PC-9 (cell line): ENCODE measurements around the gene CD6.

Experiments
- EZH2 ChIP-seq: fragments of 200-600 bp; sonication (generic); IDR thresholded peaks from 2 replicates; pipeline ENCODE4 v1.8.0; 2017; ENCODE audit warnings: antibody characterized with exemption, low read depth
- TF ChIP-seq, protein P1 (sequence below): fragments of 200-600 bp; sonication (generic); conservative IDR thresholded peaks from 2 replicates; pipeline ENCODE4 v1.6.1; 2017; ENCODE audit warnings: mixed run types, antibody characterized with exemption, mild to moderate bottlenecking, moderate library complexity

DNA sequence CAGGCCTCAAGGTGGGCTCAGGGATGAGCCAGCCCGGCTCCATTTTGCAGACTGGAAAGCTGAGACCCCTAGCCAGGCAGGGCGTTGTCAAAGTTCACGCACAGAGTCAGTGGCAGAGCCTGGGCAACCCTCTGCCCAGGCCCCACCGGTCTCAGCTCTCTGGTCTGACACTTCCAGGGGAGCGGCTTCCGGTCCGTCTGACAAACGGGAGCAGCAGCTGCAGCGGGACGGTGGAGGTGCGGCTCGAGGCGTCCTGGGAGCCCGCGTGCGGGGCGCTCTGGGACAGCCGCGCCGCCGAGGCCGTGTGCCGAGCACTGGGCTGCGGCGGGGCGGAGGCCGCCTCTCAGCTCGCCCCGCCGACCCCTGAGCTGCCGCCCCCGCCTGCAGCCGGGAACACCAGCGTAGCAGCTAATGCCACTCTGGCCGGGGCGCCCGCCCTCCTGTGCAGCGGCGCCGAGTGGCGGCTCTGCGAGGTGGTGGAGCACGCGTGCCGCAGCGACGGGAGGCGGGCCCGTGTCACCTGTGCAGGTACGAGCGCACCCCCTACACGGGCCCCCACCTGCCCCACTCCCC is 36.0 kb downstream of the CD6 start:
- TF ChIP-seq, protein P1, sequence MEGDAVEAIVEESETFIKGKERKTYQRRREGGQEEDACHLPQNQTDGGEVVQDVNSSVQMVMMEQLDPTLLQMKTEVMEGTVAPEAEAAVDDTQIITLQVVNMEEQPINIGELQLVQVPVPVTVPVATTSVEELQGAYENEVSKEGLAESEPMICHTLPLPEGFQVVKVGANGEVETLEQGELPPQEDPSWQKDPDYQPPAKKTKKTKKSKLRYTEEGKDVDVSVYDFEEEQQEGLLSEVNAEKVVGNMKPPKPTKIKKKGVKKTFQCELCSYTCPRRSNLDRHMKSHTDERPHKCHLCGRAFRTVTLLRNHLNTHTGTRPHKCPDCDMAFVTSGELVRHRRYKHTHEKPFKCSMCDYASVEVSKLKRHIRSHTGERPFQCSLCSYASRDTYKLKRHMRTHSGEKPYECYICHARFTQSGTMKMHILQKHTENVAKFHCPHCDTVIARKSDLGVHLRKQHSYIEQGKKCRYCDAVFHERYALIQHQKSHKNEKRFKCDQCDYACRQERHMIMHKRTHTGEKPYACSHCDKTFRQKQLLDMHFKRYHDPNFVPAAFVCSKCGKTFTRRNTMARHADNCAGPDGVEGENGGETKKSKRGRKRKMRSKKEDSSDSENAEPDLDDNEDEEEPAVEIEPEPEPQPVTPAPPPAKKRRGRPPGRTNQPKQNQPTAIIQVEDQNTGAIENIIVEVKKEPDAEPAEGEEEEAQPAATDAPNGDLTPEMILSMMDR, result no peak
- TF ChIP-seq EZH2, result no peak
